GM23338 (cell line): ENCODE results near the gene WSCD2. TPM values are rescaled to one million over a fixed set of nuclear protein-coding genes. Genes with fewer than 3 reads are reported as not detected.

Source experiments
- ATAC-seq: fragments of 200-7000 bp; cut with Tn5 transposase; 3 replicates; pipeline ENCODE4 v1.9.1; 2020
- DNase-seq: peaks from one replicate; pipeline ENCODE4 v3.0.0-alpha.2; 2015; ENCODE audit warnings: low spot score
- H2AFZ ChIP-seq: fragments of 200-600 bp; sonication (generic); 2 replicates; pipeline ENCODE4 v1.8.0; 2016; ENCODE audit warnings: antibody characterized with exemption, mild to moderate bottlenecking, moderate library complexity
- H3F3A ChIP-seq: fragments of 200-600 bp; sonication (generic); replicated peaks from 2 replicates; pipeline ENCODE4 v1.8.0; 2017; ENCODE audit warnings: antibody characterized with exemption, mixed run types, low read depth
- H3K27ac ChIP-seq: fragments of 200-600 bp; sonication (generic); 2 replicates; pipeline ENCODE4 v1.6.1; 2016; ENCODE audit warnings: low read depth
- H3K27me3 ChIP-seq: fragments of 200-600 bp; sonication (generic); 2 replicates; pipeline ENCODE4 v1.8.0; 2016; ENCODE audit warnings: mild to moderate bottlenecking, mixed run types, moderate library complexity; ENCODE audit not compliant: insufficient read depth
- H3K36me3 ChIP-seq: fragments of 200-600 bp; sonication (generic); 2 replicates; pipeline ENCODE4 v1.8.0; 2016; ENCODE audit warnings: mild to moderate bottlenecking; ENCODE audit not compliant: insufficient read depth
- H3K4me1 ChIP-seq: fragments of 200-600 bp; sonication (generic); 2 replicates; pipeline ENCODE4 v1.8.0; 2016; ENCODE audit warnings: mild to moderate bottlenecking, moderate library complexity; ENCODE audit not compliant: insufficient read depth
- H3K4me2 ChIP-seq: fragments of 200-600 bp; sonication (generic); 2 replicates; pipeline ENCODE4 v1.7.1; 2017; ENCODE audit warnings: mixed run types
- H3K4me3 ChIP-seq: fragments of 200-600 bp; sonication (generic); 2 replicates; pipeline ENCODE4 v1.6.1; 2016; ENCODE audit warnings: mixed run types
- H3K79me2 ChIP-seq: fragments of 200-600 bp; sonication (generic); replicated peaks from 2 replicates; pipeline ENCODE4 v1.8.0; 2017; ENCODE audit warnings: mild to moderate bottlenecking; ENCODE audit not compliant: insufficient read depth
- H3K9me2 ChIP-seq: fragments of 200-600 bp; sonication (generic); 2 replicates; pipeline ENCODE4 v1.8.0; 2017; ENCODE audit not compliant: insufficient read depth
- H4K20me1 ChIP-seq: fragments of 200-600 bp; sonication (generic); replicated peaks from 2 replicates; pipeline ENCODE4 v1.8.0; 2017; ENCODE audit warnings: mild to moderate bottlenecking; ENCODE audit not compliant: insufficient read depth
- H3K27ac Mint-ChIP-seq: 2 replicates; pipeline ENCODE4 v1.8.0; 2020; ENCODE audit warnings: inconsistent platforms, mild to moderate bottlenecking, moderate library complexity, mixed read lengths
- H3K27me3 Mint-ChIP-seq: 3 replicates; pipeline ENCODE4 v1.8.0; 2022; ENCODE audit warnings: low read depth, mild to moderate bottlenecking, moderate library complexity, mixed read lengths, inconsistent platforms; ENCODE audit not compliant: insufficient read depth, poor library complexity
- H3K36me3 Mint-ChIP-seq: 3 replicates; pipeline ENCODE4 v1.8.0; 2021; ENCODE audit warnings: low read depth, mild to moderate bottlenecking, inconsistent platforms, moderate library complexity, mixed read lengths
- H3K4me1 Mint-ChIP-seq: 3 replicates; pipeline ENCODE4 v1.8.0; 2020; ENCODE audit warnings: mild to moderate bottlenecking, inconsistent platforms, mixed read lengths
- H3K4me3 Mint-ChIP-seq: 3 replicates; pipeline ENCODE4 v1.8.0; 2021; ENCODE audit warnings: moderate library complexity, mild to moderate bottlenecking, inconsistent platforms, mixed read lengths
- H3K9me3 Mint-ChIP-seq: 3 replicates; pipeline ENCODE4 v1.8.0; 2020; ENCODE audit warnings: moderate library complexity, mild to moderate bottlenecking, inconsistent platforms, mixed read lengths
- EZH2 ChIP-seq: fragments of 200-600 bp; sonication (generic); IDR thresholded peaks from one replicate; pipeline ENCODE4 v1.8.0; 2017; ENCODE audit warnings: antibody characterized with exemption, mild to moderate bottlenecking, low read depth; ENCODE audit not compliant: unreplicated experiment
- EZH2phosphoT487 ChIP-seq: fragments of 200-600 bp; sonication (generic); IDR thresholded peaks from one replicate; pipeline ENCODE4 v1.8.1; 2018; ENCODE audit warnings: antibody characterized with exemption; ENCODE audit not compliant: unreplicated experiment
- NANOG ChIP-seq: IDR thresholded peaks from 2 replicates; pipeline ENCODE4 v1.6.1; 2016; ENCODE audit warnings: antibody characterized with exemption, borderline replicate concordance
- REST ChIP-seq: IDR thresholded peaks from one replicate; pipeline ENCODE4 v1.6.1; 2018; ENCODE audit warnings: antibody characterized with exemption; ENCODE audit not compliant: unreplicated experiment
- STAT1 ChIP-seq: IDR thresholded peaks from one replicate; pipeline ENCODE4 v1.6.1; 2016; ENCODE audit warnings: antibody characterized with exemption; ENCODE audit not compliant: unreplicated experiment
- ZNF114 ChIP-seq: fragments of 250-450 bp; sonication (Bioruptor Pico); IDR thresholded peaks from 2 replicates; pipeline ENCODE4 v1.5.0; 2020; ENCODE audit warnings: mild to moderate bottlenecking, moderate library complexity
- ZNF331 ChIP-seq: fragments of 250-450 bp; sonication (Bioruptor Pico); IDR thresholded peaks from 2 replicates; pipeline ENCODE4 v1.5.0; 2020; ENCODE audit warnings: low read depth, mild to moderate bottlenecking, moderate library complexity
- ZNF462 ChIP-seq: fragments of 250-450 bp; sonication (Bioruptor Pico); IDR thresholded peaks from 2 replicates; pipeline ENCODE4 v1.5.0; 2020; ENCODE audit warnings: mild to moderate bottlenecking, moderate library complexity
- polyA plus RNA-seq: library from polyadenylated mRNA; unstranded; fragments of >200 nt; fragmentation: Nextera tagmentation; extraction: Ambion mirVana; gene quantifications from 2 replicates; pipeline ENCODE4 v1.2.1, GENCODE V29; 2016
- total RNA-seq: library from RNA; depleted of rRNA; stranded (reverse); fragments of >200 nt; shearing (Covaris generic); gene quantifications from 2 replicates; pipeline ENCODE4 v1.2.3, GENCODE V29; 2014

WSCD2 gene
- total and polyA plus RNA-seq, 2 experiments from 2014 or later = 0.66 to 3.1 TPM

- Histone ChIP-seq H3K4me1 (peaks cover 10% of the 10 kb centered on the region; the same call in 1 of the 2 replicates), H3K9me2 (no peaks in the 10 kb centered on the region), H3K4me2 (no peak overlapping the region), H3K27me3 (no peaks in the 10 kb centered on the region), H3F3A (no peaks in the 10 kb centered on the region), H3K27ac (no peak overlapping the region), H4K20me1 (no peaks in the 10 kb centered on the region), H3K4me3 (no peak overlapping the region), H3K79me2 (no peaks in the 10 kb centered on the region), H3K36me3 (no peaks in the 10 kb centered on the region), H2AFZ (no peak overlapping the region)
- H3K27me3 Mint-ChIP-seq = peaks cover 2% of the 10 kb centered on the region
- TF ChIP-seq ZNF114 (CRISPR knock-in tag) (no peak), EZH2 (no peak), REST (no peak), STAT1 (no peak), EZH2phosphoT487 (no peak), ZNF462 (CRISPR knock-in tag) (no peak), ZNF331 (no peak), NANOG (no peak)
- no peaks in the 10 kb centered on the region for H3K9me3 Mint-ChIP-seq
- no peak for DNase-seq
- peaks cover 12% of the 10 kb centered on the region for H3K4me1 Mint-ChIP-seq
- H3K36me3 Mint-ChIP-seq = no peaks in the 10 kb centered on the region
- no peak for ATAC-seq
- H3K4me3 Mint-ChIP-seq = no peak overlapping the region
- H3K27ac Mint-ChIP-seq = no peak overlapping the region
Observed at GRCh38 chr12:108097160-108097911, 31.8 kb upstream of the WSCD2 start.
